Panc1 (cell line): ENCODE data around the gene ZNF823.

Source experiments
- SIN3A ChIP-seq: IDR thresholded peaks from 2 replicates; pipeline ENCODE4 v1.6.1; 2012; ENCODE audit warnings: low read depth, mild to moderate bottlenecking, low read length, moderate library complexity, borderline replicate concordance; ENCODE audit not compliant: insufficient read depth
- TCF7L2 ChIP-seq: IDR thresholded peaks from 2 replicates; pipeline ENCODE4 v1.6.1; 2011; ENCODE audit warnings: mild to moderate bottlenecking, low read depth, low read length, inconsistent platforms
- TF ChIP-seq, protein P1 (sequence below), 2 experiments: IDR thresholded peaks; 2 replicates each; pipeline ENCODE4 v1.6.1; 2011 to 2012; ENCODE audit warnings: low read depth in 2 of 2, control low read depth in 1 of 2, low read length in 1 of 2, mild to moderate bottlenecking in 1 of 2, moderate library complexity in 1 of 2; ENCODE audit not compliant: insufficient read depth in 1 of 2
- TF ChIP-seq, protein P2 (sequence below): fragments of 450-650 bp; IDR thresholded peaks from 2 replicates; pipeline ENCODE4 v1.5.1; 2017; ENCODE audit warnings: mild to moderate bottlenecking

GRCh38 chr19:11684987-11685675, 53.6 kb downstream of the ZNF823 start:
- TF ChIP-seq, protein P1, sequence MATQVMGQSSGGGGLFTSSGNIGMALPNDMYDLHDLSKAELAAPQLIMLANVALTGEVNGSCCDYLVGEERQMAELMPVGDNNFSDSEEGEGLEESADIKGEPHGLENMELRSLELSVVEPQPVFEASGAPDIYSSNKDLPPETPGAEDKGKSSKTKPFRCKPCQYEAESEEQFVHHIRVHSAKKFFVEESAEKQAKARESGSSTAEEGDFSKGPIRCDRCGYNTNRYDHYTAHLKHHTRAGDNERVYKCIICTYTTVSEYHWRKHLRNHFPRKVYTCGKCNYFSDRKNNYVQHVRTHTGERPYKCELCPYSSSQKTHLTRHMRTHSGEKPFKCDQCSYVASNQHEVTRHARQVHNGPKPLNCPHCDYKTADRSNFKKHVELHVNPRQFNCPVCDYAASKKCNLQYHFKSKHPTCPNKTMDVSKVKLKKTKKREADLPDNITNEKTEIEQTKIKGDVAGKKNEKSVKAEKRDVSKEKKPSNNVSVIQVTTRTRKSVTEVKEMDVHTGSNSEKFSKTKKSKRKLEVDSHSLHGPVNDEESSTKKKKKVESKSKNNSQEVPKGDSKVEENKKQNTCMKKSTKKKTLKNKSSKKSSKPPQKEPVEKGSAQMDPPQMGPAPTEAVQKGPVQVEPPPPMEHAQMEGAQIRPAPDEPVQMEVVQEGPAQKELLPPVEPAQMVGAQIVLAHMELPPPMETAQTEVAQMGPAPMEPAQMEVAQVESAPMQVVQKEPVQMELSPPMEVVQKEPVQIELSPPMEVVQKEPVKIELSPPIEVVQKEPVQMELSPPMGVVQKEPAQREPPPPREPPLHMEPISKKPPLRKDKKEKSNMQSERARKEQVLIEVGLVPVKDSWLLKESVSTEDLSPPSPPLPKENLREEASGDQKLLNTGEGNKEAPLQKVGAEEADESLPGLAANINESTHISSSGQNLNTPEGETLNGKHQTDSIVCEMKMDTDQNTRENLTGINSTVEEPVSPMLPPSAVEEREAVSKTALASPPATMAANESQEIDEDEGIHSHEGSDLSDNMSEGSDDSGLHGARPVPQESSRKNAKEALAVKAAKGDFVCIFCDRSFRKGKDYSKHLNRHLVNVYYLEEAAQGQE (IDR thresholded peaks at IDR 0.05; ENCODE audit: insufficient read depth in 1 of 2, low read depth in 2 of 2, low read length in 1 of 2): no peak
- TF ChIP-seq, protein P2, sequence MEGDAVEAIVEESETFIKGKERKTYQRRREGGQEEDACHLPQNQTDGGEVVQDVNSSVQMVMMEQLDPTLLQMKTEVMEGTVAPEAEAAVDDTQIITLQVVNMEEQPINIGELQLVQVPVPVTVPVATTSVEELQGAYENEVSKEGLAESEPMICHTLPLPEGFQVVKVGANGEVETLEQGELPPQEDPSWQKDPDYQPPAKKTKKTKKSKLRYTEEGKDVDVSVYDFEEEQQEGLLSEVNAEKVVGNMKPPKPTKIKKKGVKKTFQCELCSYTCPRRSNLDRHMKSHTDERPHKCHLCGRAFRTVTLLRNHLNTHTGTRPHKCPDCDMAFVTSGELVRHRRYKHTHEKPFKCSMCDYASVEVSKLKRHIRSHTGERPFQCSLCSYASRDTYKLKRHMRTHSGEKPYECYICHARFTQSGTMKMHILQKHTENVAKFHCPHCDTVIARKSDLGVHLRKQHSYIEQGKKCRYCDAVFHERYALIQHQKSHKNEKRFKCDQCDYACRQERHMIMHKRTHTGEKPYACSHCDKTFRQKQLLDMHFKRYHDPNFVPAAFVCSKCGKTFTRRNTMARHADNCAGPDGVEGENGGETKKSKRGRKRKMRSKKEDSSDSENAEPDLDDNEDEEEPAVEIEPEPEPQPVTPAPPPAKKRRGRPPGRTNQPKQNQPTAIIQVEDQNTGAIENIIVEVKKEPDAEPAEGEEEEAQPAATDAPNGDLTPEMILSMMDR: no peak
- TF ChIP-seq SIN3A: no peak
- TF ChIP-seq TCF7L2: no peak
